ENCODE data around the gene ZC3H18. TPM values are rescaled to one million over a fixed set of nuclear protein-coding genes. Genes with fewer than 3 reads are reported as not detected.
A peak's percentile ranks its signal among the peaks of the same experiment; 100 is the strongest.
"Not testable (repeated sequence)": the region's sequence is repeated elsewhere in the genome, so short reads cannot be mapped to it uniquely, and the experiment has no call there.

The ZC3H18 gene
- total RNA-seq, 1 donor from 2014 or later = 12.0 TPM

DNA sequence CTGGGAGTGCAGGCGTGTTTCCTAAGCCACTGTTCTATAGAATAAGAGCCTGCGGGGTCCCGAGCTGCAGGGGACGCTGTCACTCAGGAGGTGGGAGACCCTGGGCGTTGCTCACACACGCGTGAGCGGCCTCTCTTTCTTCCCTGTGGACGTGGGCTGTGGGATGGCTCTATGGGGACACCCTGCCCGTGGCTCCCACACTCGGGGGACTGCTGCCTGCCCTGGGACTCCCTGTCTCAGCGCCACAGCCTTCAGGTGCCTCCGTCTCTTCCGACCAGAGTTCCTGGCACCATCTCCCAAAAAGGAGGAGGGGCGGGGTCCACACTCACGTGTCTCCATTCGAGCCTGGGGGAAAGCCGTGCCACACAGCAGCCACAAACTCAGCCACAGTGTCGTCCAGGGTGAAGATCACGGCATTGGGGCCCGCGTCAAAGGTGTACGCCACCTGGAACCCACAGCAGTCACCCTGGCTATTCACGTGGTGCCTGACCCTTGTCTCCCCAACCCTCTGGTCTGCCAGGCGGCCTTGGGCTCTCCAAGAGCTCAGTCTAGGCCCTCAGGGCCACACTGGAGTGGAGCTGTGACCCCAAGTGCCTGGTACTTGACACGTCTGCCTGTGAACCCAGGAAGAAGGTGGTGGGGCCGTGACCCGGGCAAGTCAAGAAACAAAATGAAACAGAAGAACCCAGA lies 84.3 kb downstream of the ZC3H18 start:
- DNase-seq = no peak

DNA sequence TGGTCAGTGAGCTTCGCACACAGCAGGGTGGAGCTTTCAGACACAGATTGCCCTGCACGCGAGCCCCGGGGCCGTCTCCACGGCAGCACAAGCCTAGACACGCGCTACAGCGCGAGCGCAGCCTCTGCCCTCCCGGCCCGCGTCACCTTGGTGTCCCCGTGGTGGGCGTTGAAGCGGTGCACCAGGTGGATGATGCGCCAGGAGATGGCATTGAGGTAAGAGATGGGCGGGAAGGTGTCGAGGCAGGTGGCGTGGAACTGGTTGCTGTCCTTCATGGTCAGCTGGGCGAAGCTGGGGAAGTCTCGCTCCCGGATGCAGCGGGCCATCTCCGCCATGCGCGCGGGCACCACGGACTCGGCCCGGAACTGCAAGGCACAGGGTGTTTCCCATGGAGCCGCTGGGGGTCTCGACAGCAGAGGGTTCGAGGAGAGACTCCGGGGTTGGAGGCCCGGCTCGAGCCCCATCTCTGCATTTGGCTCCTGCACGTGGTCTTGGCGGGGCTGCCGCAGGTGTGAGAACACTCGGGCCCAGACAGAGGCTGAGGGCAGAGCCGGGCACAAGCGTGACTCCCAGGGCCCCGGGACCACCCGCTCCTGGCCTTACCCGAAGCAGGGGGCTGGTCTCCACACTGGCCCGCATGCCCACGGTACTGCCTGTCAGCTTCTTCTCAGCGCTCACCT lies 85.0 kb downstream of the ZC3H18 start:
- DNase-seq = no peak

DNA sequence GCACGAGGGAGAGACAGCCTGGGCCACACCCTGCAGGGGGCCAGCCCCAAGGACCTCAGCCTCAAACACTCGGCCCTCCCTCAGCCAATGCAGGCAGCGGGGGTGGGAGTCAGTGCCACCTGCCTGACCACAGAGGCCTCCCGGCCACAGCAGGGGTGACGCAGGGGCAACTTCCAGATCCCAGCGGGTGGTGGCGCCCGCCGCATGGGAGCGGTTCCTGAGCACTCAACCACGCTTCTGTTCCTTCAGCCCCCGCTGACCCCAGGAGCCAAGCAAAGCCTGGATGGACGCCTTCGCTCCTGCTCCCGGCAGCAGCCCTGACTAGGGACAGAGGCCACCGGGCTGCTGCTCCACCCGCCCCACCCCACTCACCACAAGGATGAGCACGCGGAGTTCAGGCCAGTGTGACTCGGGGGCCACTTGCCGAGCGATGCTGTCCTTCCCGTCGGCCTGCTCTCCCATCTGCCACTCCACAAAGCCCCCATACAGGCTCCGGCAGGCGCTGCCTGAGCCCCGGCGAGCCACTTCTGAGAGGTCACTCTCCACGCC lies 85.6 kb downstream of the ZC3H18 start:
- no peak for DNase-seq

DNA sequence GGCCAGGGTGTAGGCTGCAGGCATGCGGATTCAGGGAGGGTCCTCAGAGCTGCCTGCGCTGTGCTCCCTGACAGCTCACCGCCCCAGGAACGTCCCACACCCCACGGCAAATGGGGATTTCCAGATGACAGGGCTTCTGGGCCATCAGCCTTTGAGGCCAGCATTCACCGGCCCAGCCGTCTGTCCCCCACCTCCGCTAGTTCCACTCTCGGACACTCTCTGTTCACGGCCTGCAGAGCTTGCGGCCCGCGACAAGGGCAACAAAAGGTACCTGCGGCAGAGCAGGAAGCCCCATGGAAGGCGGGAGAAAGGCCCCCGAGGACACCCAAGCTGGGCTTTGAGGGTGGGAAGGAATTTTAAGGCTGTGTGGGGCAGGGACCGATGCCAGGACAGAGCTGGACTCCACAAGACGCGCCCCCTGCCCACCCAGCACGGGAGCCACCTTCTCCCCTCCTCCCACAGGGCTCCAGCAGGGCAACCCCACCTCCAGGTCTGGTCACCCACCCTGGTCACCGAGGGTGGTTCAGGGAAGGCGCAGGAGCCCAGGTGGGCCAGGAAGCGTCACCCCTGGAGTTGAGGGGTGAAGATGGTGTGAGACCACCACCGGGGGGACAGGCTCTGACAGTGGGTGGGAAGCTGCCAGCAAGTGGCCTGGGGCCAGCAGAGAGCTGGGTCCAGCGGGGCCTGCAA lies 86.2 kb downstream of the ZC3H18 start:
- DNase-seq = no peak

DNA sequence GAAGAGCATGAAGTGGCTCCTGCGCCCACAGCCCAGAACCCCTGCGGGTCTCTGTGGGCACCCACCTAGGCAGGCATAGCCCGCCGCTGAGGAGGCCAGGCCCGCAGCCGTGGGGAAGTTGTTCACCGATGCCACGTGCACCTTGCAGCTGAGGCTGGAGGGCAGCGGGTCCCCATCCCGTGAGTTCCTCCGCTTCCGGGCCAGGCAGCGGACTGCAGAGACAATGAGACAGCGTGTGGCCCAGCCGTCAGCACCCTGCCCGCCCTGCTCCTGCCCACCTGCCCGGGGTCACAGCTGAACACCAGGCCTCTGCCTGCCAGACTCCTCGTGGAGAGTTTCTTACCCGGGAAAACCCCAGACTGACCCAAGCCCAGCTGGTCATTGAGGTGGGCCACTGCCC lies 87.2 kb downstream of the ZC3H18 start:
- DNase-seq = no peak

DNA sequence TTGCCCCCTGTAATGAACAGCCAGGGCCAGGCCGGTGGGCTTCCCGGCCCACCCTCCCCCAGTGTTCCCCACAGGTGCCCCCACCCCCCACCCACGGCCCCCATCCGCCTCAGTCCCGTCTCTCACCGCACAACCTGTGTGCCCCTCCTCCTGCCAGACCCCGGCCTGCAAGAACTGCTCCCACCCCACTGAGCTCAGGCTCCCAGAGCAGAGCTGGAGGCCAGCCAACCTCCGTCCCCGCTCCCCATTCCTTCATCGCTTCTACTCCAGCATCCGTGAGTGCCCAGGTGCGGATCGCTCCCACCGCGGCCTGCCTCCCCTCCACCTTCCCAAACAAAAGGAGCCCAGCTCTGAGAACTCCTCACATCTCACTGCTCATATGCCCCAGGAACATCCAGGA lies 88.5 kb downstream of the ZC3H18 start:
- no peak for DNase-seq

DNA sequence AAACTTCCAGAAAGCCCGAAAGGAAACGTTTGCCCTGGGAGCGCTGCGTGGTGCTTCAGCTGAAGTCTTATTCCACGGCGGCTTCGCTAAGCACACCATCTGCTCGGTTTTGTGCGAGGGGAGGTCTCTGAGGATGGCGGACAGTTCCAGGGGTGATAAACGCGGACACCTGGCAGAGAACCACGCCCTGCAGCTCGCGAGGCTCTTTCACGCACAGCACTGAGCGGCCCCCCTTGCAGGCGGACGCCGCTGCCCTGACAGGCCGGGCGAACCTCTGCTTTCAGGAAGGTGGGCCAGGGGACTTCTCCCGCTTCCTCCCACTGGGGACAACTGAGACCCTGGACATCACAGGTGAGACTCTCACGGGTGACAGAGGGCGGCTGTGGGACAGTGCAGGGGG lies 89.0 kb downstream of the ZC3H18 start:
- no peak for DNase-seq

DNA sequence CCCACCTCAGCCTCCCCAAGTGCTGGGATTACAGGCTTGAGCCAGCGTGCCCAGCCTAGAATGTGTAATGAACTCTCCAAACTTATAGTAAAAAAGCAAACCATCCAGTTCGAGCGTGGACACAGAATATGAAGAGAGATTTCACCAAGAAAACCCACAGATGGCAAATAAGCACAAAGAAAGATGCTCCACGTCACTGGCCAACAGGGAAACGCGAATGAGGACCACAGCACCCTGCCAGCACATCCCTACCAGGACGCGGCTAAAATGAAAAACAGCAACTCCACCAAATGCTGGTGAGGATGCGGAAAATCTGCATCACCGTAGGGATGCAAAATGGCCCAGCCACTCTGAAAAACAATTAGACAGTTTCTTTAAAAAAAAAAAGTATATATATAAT lies 91.3 kb downstream of the ZC3H18 start:
- DNase-seq = no peak

DNA sequence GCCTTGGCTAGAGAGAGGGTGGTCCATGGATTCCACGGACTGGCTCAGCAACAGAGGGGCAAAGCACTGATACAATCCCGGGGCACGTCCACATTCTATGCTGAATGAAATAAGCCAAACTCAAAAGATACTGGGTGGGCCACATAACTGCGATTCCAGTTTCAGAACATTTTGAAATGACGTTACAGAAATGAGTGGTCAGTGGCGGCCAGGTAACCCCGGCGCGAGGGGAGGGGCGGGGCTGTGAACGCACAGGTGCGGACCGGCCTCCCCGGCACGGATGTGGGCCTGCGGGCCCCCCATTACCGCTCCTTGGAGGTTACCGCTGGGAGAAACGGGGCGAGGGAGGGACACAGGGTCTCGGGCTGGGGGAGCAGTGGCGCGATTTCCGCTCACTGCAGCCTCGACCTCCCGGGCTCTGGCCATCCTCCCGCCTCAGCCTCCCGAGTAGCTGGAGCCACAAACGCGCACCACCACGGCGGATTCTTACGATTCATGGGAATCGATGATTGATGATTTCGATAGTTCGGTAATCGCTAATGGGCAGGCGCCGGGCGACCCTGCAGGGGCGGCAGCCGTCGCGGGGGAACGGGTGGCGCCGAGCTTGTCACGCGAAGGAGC lies 92.1 kb downstream of the ZC3H18 start:
- DNase-seq = no peak

DNA sequence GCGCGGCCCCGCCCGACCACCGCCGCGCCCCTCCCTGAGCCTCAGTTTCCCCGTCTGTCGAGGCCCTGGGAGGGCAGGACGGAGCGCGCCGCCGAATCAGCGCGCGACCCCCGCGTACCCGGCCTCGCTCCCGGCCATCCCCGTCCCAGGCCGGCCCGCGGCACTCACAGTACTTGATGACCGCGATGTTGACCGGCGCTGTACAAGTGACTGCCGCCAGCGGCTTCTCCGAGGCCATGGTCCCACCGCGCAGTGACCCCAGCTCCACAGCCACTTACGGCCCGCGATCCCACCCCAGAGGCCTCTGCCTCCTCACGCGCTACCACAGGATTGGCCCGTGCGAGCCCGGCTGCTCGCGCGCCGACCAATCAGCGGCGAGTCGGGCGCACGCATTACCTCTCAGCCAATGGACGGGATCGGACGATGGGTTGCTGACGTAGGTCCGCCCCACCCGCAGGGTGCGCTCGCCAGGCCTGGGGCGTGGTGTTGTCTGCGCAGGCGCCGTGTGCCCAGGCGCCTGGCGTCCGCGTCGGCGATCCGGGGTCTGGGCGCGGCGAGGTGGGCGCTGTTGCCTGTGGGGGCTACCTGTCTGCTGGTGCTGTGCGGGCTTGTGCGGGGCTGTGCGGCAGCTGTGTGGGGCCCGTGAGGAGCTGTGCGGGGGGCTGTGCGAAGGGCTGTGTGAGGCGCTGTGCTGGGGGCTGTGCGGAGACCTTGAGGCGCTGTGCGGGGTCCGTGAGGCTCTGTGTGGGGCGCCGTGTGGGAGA lies 92.8 kb downstream of the ZC3H18 start, which contains the start of gene MVD:
Gene MVD, minus strand, starts transcription at position 249 of the 764 bp plus-strand sequence. Its CDS starts 11 bp downstream, at position 238.
- DNase-seq = peak; percentile 97

DNA sequence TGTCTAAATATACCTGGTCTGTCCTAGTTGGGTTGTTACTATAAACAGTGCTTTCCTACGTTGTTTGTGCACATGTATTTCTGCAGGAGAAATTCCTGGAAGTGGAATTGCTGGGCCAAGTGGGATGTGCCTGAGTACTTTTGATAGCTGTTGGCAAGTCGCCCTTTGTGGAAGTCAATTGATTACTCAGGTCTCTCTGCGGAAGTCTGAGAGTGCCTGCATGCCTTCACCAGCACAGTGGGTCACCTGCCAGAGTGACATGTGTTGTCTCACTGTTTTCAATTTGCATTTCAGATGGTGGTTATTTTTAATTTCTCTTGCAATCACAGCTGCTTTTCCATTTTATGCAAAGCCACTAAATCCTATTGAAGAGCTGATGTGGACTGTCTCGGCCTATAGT lies 94.9 kb downstream of the ZC3H18 start:
- DNase-seq = no peak

DNA sequence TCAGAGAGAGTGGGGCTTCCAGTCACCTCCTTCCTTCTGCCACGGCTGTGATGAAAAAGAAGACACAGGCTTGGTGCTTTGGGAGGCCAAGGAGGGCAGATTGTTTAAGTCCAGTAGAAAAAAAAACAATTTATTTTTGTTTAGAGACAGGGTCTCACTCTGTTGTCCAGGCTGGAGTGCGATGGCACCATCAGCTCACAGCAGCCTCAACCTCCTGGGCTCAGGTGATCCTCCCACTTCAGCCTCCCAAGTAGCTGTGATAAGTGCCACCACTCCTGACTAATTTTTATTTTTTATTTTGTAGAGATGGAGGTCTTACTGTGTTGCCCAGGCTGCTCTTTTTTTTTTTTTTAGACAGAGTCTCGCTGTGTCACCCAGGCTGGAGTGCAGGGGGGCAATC lies 95.4 kb downstream of the ZC3H18 start:
- DNase-seq = no peak

DNA sequence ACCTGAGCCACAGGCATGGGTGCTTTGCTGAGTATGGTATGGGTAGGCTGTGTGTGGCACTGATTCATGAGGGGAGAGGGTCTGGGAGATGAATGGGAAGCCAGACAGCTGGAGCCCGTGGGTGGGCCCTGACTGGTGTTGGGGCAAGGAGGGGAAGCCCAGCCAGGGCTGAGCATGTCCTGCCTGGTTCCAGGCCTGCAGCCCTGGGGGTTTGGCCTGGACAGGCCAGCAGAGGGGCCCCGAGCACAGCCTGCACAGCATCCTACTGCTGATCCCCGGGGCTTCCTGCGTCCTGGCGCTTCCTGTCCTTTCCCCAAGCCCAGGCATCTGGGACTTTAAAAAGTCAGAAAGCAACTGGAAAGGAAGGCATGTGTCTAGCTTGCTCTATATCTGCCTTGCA lies 97.3 kb downstream of the ZC3H18 start:
- DNase-seq = no peak

DNA sequence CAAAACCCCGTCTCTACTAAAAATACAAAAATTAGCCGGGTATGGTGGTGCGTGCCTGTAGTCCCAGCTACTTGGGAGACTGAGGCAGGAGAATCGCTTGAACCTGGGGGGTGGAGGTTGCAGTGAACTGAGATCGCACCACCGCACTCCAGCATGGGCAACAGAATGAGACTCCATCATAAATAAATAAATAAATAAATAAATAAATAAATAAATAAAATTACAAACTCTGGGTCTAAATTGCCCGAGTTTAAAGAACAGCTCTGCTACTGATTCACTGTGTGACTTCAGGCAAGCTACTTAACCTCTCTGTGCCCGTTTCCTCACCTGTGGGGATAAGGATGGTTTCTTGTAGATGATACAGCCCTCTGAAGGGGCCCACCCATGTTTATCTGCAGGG lies 99.3 kb downstream of the ZC3H18 start:
- DNase-seq = not testable (repeated sequence)

DNA sequence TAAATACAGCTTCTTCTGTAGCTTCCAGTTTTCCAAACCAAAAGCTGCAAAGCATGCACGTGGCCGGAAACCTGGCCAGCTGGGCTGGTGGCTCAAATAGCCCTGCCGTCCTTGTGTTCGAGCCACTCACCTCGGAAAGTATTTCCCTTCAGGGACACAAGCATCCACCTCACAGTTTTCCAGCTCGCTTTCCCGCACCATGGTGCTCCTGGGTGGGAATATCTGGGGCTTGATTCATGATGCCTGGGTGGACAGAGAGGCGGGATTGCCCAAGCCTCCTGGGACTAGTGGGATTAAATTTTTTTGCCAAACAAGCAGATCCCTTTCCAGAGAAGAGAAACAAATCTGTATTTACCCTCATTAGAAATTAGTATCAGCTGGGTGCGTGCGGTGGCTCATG lies 99.8 kb downstream of the ZC3H18 start:
- no peak for DNase-seq

DNA sequence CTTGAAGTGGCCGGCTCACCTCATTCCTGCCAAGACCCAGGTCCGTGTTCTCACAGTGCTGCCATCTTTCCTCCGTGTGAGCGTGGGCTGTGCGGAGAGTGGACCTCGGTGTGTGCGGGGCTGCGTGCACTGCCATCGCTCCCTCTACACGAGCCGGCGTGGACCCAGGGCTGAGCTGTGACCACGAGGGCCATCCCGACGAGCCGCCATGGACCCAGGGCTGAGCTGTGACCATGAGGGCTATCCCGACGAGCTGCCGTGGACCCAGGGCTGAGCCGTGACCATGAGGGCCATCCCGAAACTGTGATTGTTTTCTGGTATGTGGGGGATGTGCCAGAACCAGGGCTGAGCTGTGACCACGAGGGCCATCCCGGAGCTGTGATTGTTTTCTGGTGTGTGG lies 101.6 kb downstream of the ZC3H18 start:
- no peak for DNase-seq

DNA sequence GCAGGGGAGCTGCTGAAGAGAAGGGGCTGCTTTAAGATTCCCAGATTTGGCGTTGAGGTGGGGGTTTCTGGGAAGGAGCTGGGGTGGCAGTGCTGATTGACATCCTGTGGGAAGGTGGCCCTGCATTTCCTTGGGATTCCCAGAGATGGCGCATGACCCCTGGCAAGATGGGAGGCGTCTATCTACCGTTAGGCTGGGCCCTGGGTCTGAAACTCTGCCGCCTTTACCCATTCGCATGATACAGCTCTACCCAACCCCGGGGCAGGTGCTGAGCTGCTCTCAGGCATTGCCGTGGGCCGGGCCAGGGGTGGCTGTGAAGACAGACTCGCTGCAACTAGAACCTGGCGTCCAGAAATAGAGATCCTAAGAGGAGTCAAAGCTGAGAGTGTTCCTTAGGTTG lies 102.6 kb downstream of the ZC3H18 start:
- no peak for DNase-seq

DNA sequence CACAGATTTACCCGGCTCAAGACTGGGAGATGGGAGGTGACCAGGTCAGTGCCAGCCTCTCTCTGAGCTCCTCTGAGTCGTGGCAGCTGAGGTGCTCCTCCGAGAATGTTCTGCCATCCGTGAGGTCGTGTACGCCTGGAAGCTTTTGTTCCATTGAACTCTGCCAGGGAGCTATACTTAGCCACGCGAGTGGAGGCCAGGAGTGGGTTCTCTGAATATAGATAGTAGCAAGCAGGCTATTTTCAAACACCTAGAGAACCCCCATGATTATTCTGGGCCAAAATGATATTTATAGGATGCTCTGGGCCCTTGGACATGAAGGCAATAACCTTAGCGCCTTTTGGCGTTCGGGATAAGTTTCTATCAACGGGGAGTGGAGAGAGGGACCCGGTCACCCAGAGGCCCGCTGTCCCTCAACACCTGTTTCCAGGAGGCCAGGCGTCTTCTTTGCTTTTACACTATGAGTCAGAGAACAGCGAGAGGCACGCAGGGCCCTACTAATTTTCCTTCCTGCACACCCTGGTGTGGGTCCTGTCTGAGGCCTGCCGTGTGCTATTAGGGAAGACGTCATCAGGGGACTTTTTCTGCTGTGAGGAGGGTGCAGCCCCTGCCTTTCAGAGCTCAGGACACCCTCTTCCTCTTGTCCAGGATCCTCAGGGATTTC lies 103.6 kb downstream of the ZC3H18 start:
- no peak for DNase-seq

DNA sequence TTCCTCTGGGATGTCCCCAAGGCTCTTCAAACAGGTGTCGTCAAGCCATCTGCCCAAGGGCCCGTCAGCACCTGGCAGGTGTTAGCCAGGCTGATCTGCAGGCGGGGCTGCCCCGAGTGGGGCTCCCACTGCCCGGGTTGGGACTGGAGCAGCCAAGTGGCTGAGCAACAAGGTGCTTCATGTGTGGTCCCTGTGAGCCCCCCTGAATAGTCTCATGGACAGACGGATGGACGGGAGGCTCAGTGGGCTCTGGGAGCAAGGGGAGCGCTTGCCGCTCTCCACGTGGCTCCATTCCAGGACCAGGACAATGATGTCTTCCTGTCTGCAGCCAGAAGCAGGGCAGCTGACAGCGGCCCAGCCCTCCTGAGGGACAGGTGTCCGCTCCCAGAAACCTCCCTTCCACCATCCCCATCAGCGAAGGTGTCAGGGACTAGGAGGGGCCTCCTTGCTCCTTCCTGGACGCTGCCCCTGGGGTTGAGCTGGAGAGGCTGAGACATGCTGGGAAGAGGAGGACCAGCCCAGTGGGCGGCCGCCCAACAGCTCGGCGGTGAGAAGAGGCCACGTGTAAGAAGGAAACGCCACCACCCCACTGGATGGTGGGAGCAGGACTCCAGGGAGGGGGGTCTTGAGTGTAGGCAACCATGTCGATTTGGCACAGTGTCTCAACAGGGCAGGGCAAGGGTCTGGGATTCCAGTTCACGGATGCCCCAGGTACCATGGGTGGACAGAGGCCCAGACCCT lies 106.5 kb downstream of the ZC3H18 start:
- no peak for DNase-seq

DNA sequence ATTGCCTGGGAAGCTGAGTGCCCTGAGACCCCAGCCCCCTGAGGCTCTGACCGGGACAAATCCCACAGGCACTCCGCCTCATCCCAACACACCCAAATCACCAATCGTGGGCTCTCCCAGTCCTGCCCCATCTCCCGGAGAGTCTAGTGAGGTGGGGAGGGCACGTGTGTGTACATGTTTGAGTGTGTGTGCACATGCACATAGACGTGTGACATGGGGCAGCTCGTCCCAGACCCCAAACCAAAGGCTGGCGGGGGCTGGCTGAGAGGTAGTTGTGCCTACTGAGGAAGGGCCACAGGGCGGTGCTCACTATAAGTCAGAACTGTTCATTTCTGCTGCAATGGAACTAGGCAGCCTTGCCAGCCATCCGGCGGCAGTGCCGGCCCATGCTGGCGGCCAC lies 107.5 kb downstream of the ZC3H18 start:
- no peak for DNase-seq
